KOPT-K1 (cell line): ENCODE measurements around the gene TLE3.

ENCODE experiments used
- H3K27ac ChIP-seq: fragments of 200-600 bp; sonication (generic); 2 replicates; pipeline ENCODE4 v1.5.1; 2016; ENCODE audit warnings: antibody characterized with exemption, mild to moderate bottlenecking, low read depth, low read length; ENCODE audit not compliant: poor library complexity, severe bottlenecking
- H3K36me3 ChIP-seq: fragments of 200-600 bp; sonication (generic); 2 replicates; pipeline ENCODE4 v1.5.1; 2017; ENCODE audit warnings: antibody characterized with exemption, mild to moderate bottlenecking, low read length, moderate library complexity; ENCODE audit not compliant: insufficient read depth
- H3K9me3 ChIP-seq: fragments of 200-600 bp; sonication (generic); 2 replicates; pipeline ENCODE4 v1.5.1; 2017; ENCODE audit warnings: antibody characterized with exemption, low read length, mild to moderate bottlenecking; ENCODE audit not compliant: insufficient read depth, poor library complexity, severe bottlenecking

The TLE3 gene

DNA sequence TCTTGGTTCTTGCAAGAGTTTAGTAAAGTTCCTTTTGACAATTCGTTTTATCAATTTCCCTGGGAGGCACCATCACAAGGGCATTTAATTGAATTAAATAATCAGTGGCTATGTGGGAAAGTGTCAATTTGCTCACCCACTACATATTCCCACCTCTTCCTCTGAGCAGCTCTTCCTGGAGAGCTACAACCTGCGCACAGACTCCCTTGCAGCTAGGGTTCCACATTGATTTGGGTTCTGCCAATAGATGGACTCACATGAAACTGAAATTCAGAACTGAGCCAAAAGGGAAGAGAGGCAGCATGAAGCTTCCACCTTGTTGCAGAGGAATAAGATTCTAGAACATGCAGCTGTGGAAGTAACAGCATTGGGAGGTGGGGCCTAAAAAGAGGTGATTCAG lies 94.8 kb downstream of the TLE3 start:
- no peaks in the 10 kb centered on the region for H3K36me3 ChIP-seq
- no peak overlapping the region for H3K27ac ChIP-seq
- H3K9me3 ChIP-seq = peaks cover 13% of the 10 kb centered on the region

DNA sequence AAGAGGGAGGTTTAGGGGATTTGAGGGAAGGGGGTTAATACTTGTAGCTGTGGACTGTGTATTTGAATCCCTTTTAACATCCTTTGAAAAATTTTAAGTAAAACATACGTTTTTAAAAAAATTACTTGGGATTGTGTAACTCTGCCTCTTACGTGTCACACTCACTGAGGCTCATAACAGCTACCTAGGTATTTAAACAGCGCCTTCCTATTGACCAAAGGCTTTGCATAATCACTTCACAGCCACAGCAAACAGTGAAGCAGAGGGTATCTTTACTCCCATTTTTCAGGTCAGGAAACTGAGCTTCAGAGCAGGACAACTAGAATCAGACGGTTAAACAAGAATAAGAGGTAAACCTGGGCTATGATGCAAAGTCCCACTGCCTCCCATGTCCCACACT lies 95.9 kb downstream of the TLE3 start:
- peaks cover 13% of the 10 kb centered on the region for H3K9me3 ChIP-seq
- H3K27ac ChIP-seq = no peak overlapping the region
- no peaks in the 10 kb centered on the region for H3K36me3 ChIP-seq

DNA sequence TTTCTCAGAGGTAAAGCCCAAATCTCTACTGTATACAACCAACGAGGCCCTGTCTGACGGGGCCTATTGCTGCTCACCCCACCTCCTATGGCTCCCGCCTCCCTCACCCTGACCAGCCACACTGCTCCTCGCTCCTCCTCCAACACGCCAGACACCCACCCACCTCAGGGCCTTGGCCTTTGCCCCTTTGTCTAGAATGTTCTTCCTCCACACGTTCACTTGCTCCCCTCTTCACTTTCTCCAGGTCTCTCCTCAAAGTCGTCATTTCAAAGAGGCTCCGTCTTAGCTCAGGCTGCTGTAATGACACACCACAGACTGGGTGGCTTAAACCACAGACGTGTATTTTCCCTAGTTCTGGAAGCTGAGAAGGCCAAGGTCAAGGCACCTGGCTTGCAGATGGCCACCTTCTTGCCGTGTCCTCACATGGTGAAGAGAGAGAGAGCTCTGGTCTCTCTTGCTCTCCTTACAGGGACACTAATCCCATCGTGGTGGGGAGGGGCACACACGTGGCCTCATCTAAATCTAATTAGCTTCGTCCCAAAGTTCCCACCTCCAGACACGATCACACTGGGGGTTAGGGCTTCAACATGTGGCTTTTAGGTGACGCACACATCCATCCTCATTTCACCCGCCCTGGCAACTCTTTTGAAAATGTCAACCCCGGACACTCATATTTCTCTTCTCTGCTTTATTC lies 98.2 kb downstream of the TLE3 start:
- Histone ChIP-seq H3K27ac (no peak overlapping the region), H3K9me3 (peaks cover 13% of the 10 kb centered on the region)

DNA sequence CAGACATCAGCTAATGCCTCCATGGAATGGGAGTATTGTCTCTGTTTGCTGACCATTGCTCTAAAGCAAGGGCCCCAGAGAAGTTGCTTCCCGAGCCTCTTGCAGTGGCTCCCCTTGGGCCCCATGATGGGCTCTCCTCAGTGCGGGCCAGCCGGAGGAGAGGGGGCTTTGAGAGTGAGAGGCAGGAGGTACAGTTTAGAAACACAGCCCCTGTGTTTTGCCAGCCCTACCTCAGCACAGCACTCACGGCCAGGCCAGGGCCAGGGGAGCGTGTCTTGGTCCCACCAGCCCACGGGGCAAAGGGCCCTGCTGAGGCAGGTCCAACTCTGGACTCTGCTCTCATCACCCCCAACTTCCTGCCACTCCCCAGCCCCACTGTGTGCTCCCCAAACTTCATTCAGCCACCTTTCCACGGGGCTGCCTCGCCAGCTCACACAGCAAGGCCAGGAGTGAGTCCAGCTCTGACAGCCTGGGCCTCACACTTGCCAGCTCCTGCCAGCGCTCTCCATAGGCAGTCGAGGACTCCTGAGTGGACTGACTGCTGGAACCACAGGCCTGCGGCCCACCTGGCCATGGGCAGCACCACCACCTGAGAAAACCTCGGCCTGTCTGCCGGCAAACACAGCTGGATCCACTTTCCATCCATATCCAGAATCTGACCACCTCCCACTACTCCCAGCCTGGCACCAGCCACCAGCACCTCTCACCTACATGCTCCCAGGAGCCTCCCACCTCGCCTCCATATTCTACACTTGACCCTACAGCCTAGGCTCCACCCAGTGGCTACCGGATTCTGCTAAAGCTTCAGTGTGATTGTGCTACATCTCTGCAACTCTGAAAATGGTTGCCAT lies 99.0 kb downstream of the TLE3 start:
- Histone ChIP-seq H3K36me3 (no peaks in the 10 kb centered on the region), H3K27ac (no peak overlapping the region), H3K9me3 (peaks cover 13% of the 10 kb centered on the region)

More for the DNA sequence above, 98.2 kb downstream of the TLE3 start:
- H3K36me3 ChIP-seq = no peaks in the 10 kb centered on the region

DNA sequence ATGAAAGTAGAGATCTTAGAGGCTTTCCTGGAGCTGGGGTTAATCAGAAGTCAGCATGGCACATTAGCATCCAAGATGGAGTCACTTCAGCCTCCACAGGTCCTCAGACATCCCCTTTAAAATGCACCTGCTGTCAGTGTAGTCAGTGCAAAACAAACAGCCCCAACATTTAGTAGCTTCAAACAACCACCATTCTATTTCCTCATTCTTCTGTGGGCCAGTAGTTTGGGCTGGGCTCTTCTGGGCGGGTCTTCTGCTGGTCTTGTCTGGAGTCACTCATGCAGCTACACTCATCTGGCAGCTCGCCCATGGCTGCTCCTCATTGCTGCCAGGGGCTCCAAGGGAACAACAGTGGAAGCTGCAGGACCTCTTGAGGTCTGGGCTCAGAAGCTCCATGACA lies 99.9 kb downstream of the TLE3 start:
- peaks cover 7% of the 10 kb centered on the region for H3K9me3 ChIP-seq
- H3K27ac ChIP-seq = no peak overlapping the region
- H3K36me3 ChIP-seq = no peaks in the 10 kb centered on the region
